ENCODE data around the gene TRPV3.

- no peak for TF ChIP-seq CTCF (IDR thresholded peaks at IDR 0.05; ENCODE audit: low read length)
- no peak for TF ChIP-seq EZH2 (IDR thresholded peaks at IDR 0.05; ENCODE audit: borderline replicate concordance, low read length)
Measured at GRCh38 chr17:3590231-3590630, 32.6 kb upstream of the TRPV3 start.
